AG08395 (cell line): ENCODE results near the gene IP6K1.
"Not testable (repeated sequence)": the region's sequence is repeated elsewhere in the genome, so short reads cannot be mapped to it uniquely, and the experiment has no call there.

Experiments used
- DNase-seq: peaks from one replicate; pipeline ENCODE4 v3.0.0; 2012; ENCODE audit warnings: mixed read lengths, low spot score

The IP6K1 gene

DNA sequence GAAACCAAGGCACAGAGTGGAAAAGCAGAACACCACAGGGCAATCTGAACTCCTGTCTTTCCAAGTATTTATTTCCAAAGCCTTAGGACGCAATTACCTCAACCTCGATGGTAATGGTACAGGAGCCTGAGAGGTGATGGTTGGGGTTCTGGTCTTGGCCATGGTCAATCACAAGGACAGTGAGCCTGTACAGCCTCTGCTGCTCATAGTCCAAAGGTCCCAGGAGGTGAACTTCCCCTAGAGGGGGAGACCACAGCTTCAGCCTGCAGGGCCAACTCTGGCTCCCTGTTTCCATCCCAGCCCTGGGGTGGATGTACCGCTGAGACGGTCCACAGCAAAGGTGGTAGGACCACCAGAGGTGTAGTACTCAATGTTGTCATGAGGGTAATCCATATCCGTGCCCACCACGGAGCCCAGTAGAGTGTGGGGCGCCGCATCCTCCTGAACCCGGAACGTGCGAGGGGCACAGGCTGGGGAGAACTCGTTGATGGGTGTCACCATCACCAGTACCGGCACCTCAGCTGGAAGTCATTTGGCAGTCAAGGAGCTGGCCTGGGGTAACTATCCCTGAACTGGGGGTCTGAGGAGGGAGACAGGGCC lies 7.2 kb upstream of the IP6K1 start:
- DNase-seq: no peak

DNA sequence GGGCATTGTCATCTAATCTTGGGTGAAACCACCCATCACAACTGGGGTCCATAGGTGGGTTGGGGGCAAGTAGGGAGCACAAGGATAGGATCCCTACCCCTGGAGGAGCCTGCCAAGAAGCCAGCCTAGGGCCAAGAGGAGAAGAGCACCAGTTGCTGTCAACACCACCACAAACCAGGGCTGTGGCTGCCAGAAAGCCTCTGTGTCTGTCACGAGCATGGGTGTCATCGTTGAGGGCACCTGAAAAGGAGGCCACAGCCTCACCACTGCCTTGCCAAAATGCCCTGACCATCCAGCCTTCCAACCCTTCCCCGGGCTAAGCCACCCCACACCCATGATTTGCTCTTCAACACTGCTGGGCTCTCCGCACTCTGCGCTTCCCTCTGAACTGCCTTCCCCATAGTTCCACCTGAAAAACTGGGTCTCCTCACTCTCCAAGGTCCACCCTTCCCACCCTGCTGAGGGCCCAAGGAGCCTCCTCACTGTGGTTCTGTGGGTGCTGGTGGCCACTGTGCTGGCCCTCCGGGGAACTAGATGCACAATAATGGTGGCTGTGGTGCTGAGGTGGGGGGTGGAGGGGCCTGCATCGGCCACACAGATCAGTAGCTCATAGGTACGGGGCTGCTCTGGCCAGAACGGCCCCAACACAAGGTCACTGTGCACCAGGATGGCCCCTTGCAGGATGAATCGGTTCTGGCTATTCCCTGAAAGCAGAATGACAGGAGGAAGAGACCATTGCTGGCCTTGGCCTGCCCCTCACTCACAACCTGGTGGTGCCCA lies 6.2 kb upstream of the IP6K1 start:
- no peak for DNase-seq

DNA sequence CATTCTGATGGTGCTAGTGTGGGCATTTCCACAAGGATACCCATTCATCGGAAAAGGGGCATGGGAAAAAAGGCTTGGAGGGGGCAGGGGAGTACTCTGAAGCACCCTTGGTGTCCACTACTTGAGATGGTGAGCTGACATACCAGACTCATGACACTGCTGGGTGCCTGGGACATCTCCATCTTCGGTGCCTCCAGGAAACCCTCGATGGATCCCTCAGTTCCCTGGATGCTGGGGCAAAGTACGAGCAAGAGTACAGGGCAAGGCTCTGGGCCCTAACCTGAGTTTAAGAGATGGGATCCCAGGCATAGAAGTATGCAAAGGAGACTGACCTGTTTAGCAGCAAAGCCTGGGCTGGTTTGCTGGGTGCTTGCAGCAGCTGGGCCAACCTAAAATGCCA lies 5.2 kb upstream of the IP6K1 start:
- DNase-seq: no peak

DNA sequence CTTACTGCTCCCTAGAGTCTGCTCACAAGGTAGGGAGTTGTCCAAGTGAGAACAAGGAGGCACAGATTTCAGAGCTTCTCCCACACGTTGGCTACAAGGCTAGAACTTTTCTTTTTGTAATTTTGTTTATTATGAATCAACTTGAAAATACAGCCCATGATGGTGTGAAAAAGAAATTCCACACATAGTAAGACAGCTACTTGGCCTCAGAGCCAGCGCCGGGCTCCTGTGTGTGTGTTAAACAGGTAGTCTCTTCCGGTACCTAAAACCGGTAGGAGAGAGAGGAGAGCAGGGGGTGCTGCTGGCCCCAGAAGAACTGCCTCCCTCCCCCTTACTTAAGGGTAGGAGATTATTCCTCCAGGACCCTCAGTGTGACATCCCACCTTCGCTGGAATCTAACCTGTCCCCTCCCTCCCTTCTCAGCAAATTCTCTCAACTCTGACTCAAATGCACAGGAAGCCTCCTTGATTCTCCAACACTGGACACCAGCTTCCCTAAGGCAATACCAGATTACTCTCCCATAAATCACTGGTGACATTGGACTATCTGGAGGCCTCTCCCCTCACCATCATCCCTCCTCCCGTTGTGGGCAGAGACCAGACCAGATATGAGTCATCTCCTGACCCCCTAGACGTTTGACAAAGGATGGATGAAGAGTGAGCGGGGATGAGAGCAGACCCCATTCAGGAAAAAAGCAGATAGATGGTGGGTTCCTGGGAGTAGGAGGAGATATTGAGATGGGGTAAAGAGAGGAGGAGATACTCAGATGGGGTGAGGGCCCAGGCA lies 4.5 kb upstream of the IP6K1 start:
- no peak for DNase-seq

DNA sequence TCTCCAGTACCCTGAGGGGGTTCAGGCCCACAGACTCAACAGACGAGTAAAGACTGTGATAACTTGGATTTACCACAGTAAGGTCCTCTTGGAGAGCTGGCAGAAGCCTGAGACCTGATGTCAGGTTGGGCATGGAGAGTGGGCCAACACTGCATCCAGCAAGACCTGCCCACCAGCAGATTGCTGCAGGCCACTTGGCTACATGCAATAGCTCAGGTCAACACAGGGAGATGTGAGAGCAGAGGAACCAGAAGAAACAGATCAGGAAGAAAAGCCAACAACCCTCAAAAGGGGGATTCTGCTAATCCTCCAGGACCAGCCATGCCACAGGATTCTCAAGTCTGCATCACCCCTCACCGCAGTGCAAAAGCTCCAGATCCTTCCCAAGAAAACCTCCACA lies 1.7 kb upstream of the IP6K1 start:
- DNase-seq: no peak

DNA sequence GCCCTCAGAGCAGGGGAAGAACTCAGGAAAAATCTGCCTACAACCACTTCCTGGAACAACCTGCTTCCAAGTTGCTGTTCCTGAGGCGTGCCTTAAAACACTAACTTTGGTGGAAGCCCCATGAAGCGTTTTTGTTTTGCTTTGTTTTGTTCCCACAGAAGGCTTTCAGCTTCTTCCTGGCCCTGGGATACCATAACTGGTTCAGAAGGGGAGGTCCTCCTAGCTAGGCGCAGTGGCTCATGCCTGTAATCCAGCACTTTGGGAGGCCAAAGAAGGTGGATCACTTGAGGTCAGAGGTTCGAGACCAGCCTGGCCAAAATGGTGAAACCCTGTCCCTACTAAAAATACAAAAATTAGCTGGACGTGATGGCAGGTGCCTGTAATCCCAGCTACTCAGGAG lies 1.2 kb upstream of the IP6K1 start:
- no peak for DNase-seq

DNA sequence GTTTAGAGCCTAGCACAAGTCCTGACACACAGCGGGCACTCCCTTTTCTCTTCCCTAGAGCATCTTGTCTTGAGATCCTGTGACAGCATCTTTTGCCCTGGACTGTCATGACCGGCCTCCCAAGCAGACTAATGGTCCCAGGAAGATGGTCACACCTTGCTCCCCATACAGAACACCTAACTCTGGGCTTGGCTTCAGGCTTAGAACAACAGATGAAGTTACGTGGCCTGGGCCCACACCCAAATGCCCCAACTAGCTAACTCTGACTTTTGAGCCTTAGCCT lies 781 bp upstream of the IP6K1 start:
- no peak for DNase-seq

DNA sequence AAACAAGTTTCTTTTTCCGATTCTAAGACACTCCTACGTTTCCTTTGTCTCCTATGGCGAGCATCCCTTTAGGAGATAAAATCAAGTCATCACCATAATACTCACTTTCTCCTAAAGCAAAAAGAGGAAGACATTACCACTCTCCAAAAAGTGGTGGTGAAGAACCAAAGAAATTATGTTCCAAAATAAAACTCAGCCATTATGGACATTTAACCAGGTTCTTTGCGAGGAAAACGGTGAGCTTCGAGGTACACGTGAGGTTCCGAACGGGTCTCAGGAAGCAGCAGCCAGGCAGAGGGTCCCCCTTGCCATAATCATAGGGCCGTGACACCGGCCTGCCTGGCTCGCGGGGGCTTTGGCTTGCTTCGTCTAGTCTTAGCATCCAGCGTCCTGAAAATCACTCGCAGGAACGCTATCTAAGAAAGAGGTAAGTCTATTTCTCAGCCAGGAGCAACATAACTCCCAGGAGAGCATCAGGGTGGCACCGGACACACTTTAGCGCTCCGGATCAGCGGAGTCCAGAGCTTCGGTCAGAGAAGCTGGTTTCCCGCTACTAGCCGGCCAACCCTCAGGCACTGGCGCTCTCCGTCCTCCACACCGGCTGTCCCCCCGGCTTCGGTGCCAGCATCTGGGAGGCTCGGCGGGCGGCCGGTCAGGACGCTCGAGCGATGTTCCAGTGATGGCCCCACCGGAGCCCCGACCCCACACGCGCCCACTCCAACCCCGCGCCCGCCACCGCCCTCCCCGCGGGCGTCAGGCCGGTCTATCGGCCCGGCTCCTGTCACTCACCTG lies 581 bp downstream of the IP6K1 start:
- DNase-seq: peak; percentile 50

DNA sequence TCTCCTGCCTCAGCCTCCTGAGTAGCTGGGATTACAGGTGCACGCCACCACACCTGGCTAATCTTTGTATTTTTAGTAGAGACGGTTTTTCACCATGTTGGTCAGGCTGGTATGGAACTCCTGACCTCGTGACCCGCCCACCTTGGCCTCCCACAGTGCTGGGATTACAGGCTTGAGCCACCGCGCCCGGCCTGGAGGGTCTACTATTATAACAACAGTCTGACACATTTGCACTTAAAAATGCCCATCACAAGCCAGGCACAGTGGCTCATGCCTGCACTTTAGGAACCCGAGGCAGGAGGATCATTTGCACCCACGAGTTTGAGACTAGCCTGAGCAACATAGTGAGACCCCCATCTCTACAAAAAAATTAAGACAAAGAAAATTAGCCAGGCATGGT lies 4.1 kb downstream of the IP6K1 start:
- DNase-seq: not testable (repeated sequence)

DNA sequence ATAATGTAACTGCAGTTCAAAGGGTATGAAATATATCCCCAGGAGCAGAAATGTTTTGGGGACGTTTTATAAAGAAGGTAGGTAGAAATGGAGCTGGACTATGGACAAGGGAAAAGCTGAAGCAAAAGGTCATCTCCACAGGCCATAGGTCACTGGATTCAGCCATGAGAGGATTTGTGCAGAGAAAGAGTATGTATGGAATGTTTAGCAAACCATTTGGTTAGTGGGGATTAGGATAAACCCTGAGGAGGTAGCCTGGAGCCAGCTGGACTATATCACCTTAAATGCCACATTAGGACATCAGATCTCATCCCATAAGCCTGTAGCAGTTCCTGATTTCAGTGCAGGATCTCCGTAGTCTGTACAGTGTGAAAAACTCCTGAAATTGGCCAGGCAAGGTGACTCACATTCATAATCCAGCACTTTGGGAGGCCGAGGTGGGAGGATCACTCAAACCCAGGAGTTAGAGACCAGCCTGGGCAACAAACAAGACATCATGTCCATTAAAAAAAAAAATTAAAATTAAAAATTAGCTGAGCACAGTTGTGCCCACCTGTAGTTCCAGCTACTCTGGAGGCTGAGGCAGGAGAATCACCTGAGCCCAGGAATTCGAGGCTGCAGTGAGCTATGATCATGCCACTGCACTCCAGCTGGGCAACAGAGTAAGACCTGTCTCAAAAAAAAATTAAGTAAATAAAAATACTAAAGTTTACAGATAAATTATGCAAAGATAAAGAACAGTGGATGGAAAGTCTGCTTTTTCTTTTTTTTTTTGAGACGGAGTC lies 4.7 kb downstream of the IP6K1 start:
- no peak for DNase-seq

DNA sequence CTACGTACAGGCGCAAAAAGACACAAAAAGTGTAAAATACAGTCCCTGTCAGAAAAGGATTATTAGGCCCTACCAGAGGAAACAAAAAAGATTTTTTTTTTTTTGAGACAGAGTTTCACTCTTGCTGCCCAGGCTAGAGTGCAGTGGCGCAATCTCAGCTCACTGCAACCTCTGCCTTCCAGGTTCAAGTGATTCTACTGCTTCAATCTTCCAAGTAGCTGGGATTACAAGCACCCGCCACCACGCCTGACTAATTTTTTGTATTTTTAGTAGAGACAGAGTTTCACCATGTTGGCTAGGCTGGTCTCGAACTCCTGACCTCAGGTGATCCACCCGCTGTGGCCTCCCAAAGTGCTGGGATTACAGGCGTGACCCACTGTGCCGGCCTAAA lies 5.4 kb downstream of the IP6K1 start:
- not testable (repeated sequence) for DNase-seq

DNA sequence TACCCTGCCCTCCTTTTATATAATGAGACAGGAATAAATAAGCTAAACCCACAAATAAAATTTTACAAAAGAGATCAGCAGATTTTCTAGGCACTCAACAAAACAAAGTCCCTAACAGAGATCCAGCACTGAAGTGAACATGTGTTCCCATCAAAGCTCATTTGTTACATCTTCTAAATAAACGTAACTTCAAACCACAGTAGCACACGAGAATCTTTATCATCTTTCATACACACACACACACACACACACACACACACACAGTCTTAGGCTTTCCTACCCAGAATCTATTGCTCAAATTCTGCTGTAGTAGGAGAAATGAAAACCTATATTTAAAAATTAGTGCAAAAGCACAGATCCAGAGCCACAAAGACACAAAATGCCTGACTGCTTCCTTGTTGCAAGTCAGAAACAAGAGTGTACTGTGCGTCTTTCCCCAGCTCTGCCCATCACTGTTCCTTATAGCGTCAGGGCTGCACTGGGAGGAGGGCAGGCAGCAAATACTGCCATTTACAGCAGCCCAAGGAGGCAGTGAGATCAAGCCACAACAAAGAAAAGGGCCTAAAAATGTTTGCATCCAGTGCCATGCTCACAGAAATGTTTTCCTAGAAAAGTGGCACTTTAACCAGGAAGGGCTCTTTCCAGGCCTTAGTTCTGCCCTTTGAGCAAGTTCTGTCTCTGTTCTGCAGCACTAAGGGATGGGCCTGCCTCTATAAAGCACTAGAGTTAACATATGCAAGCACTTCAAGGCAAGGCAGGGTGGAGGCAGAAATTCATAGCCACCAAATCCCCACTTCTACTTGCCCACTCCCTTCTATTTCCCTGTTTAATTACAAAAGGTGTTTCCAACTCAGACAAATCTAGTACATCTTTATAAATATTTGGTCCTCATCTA lies 6.0 kb downstream of the IP6K1 start:
- DNase-seq: no peak

DNA sequence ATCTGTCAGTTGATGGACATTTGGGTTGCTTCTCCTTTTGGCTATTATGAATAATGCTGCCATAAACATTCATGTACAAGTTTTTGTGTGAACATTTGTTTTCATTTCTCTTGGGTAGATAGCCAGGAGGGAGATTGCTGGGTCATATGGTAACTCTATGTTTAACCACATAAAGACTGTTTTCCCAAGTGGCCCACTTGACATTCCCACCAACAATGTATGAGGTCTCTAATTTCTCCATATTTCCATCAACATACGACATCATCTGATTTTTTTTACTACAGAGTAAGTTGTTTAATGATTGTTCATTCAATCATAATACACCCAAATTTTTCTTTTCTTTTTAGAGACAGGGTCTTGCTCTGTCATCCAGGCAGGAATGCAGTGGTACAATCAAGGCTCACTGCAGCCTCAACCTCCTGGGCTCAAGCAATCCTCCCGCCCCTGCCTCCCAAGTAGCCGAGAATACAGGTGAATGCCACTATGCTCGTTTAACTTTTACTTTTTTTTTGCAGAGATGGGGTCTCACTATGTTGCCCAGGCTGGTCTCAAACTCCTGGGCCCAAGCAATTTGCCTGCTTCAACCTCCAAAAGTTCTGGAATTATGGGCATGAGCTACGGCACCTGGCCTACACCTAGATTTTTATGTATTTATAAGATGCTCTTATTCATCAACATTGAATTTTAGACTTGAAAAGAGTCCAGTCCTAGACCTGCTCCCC lies 6.8 kb downstream of the IP6K1 start:
- DNase-seq: no peak

DNA sequence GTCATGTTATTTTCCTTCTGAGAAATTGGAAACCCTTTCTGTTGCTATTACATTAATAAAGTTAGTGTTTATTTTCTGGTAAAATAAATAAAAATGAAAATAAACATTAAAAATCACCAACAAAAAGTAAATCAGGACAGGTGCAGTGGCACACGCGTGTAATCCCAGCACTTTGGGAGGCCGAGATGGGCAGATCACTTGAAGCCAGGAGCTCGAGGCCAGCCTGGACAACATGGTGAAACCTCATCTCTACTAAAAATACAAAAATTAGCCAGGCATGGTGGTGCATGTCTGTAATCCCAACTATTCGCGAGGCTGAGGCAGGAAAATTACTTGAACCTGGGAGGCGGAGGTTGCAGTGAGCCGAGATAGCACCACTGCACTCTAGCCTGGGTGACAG lies 10.2 kb downstream of the IP6K1 start:
- not testable (repeated sequence) for DNase-seq

DNA sequence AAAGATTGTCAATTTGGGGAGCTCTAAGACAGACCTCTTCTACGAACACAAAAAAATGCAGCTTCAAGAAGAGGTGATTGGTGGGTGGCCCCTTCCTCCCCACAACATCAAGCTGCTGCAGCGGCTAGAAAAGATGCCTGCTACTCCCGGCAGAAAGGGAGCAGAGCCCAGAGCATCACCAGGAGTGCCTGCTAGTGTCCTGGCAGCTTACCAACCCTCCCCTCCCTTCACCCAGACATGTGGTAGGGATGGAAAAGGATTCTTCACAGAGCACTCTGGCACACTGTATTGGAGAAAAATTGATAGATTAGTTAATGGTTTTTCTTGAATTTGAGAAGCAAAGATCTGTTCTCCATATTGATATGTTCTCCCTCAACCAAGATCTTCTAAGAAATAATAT lies 10.8 kb downstream of the IP6K1 start:
- DNase-seq: no peak

DNA sequence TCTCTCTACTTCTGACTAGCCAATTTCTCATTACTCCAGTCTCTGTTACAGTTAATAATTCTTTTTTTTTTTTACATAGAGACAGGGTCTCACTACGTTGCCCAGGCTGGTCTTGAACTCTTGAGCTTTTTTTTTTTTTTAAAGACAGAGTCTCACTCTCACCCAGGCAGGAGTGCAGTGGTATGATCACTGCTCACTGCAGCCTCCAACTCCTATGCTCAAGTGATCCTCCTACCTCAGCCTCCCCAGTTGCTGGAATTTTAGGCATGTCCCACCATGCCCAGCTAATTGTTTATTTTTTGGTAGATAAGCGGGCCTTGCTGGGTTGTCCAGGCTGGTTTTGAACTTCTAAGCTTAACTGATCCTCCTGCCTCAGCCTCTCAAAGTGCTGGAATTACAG lies 13.6 kb downstream of the IP6K1 start:
- DNase-seq: no peak

DNA sequence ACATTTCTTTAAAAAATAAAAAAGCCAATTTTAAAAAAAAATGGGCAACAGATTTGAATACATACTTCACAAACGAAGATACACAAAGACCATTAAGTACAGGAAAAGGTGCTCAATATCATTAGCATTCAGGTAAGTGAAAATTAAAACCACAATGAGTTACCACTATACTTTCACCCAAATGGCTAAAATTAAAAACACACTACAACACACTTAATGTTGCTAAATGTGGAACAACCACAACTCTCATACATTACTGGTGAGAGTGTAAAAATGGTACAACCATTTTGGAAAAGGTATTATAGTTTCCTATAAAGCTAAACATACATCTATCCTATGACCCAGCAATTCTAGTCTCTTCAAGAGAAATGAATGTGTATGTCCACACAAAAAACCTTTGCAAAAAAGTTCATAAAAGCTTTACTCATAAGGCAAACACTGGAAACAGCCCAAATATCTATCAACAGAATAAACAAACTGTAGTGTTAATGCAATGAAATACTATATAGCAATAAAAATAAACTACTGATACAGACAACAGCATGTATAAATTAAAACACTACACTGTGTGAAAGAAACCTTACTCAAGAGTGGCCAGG lies 14.9 kb downstream of the IP6K1 start:
- DNase-seq: no peak

DNA sequence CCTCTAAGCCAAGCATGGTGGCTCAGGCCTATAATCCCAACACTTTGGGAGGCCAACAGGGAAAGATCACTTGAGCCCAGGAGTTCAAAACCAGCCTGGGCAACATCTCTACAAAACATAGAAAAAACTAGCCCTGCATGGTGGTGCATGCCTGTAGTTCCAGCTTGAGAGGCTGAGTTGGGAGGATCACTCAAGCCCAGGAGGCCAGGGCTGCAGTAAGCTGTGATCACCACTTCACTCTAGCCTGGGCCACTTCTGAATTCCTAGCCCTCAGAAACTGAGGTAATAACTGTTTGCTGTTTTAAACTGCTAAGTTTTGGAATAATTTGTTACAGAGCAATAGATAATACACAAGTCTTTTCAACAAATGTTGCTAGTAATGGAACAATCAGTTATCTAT lies 16.4 kb downstream of the IP6K1 start:
- no peak for DNase-seq

DNA sequence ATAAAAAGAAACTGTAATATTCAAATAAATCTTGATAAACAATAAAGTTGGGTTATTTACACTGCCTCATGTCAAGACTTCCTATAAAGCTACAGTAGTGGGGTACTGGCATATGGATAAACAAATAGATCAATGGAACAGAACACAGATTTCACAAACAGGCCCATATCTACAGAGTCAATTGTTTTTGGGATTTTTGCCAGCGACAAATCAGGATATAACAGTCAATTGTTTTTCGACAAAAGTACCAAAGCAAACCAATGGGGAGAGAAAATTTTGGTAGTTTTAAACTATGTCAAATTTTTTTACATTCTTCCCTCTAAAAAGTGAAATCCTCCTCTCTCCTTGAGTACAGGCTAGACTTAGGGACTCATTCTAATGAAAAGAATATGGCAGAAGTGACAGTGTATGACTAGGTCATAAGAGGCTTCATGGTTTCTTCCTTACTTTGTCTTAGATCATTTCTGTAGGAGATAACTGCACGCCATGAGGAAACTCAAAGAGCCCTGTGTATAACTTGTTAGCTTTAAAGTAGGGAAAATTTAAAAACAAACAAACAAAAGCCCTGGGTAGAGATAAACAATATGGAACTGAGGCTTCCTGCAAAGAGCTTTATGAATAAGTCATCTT lies 16.9 kb downstream of the IP6K1 start:
- peak; percentile 41 for DNase-seq
